GM12801 (cell line): ENCODE measurements around the gene WSCD2.

Experiments used
- TF ChIP-seq, protein P1 (sequence below): IDR thresholded peaks from one replicate; pipeline ENCODE4 v1.5.1; 2011; ENCODE audit warnings: control low read depth; ENCODE audit not compliant: insufficient read length; ENCODE audit errors: extremely low read depth

The WSCD2 gene

GRCh38 chr12:108162207-108162606 is 33.1 kb downstream of the WSCD2 start:
- TF ChIP-seq, protein P1, sequence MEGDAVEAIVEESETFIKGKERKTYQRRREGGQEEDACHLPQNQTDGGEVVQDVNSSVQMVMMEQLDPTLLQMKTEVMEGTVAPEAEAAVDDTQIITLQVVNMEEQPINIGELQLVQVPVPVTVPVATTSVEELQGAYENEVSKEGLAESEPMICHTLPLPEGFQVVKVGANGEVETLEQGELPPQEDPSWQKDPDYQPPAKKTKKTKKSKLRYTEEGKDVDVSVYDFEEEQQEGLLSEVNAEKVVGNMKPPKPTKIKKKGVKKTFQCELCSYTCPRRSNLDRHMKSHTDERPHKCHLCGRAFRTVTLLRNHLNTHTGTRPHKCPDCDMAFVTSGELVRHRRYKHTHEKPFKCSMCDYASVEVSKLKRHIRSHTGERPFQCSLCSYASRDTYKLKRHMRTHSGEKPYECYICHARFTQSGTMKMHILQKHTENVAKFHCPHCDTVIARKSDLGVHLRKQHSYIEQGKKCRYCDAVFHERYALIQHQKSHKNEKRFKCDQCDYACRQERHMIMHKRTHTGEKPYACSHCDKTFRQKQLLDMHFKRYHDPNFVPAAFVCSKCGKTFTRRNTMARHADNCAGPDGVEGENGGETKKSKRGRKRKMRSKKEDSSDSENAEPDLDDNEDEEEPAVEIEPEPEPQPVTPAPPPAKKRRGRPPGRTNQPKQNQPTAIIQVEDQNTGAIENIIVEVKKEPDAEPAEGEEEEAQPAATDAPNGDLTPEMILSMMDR = no peak

- TF ChIP-seq, protein P1 = no peak
These were observed 37.4 kb downstream of the WSCD2 start for GRCh38 chr12:108166505-108166904.

GRCh38 chr12:108167974-108168373 is 38.9 kb downstream of the WSCD2 start:
- TF ChIP-seq, protein P1 = no peak

DNA sequence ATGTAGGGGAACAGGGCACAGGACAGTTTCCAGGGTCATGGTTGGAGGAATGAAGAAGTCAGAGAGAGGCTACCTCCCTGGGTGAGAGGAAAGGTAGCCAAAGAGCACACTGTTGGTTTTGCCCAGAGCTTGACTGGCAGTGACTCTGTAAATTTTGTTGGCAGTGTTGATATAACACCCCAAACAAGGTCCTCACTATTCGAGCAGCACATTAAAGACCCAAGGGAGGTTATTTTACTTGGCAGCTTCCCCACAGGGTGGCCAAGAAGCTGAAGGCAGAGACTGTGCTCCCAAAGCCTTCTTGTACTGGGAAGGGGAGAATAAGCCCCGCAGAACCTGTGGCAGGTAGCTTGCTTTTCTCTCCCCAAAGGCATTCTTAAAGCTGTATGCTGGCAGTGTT is 40.6 kb downstream of the WSCD2 start:
- TF ChIP-seq, protein P1 = no peak

- TF ChIP-seq, protein P1 = no peak
These were observed 41.1 kb downstream of the WSCD2 start for GRCh38 chr12:108170164-108170563.

GRCh38 chr12:108172033-108172432 is 42.9 kb downstream of the WSCD2 start:
- TF ChIP-seq, protein P1 = no peak

GRCh38 chr12:108173160-108173559 is 44.1 kb downstream of the WSCD2 start:
- TF ChIP-seq, protein P1 = no peak

GRCh38 chr12:108173892-108174291 is 44.8 kb downstream of the WSCD2 start:
- TF ChIP-seq, protein P1 = no peak
